ENCODE data around the gene SLC24A4.

DNA sequence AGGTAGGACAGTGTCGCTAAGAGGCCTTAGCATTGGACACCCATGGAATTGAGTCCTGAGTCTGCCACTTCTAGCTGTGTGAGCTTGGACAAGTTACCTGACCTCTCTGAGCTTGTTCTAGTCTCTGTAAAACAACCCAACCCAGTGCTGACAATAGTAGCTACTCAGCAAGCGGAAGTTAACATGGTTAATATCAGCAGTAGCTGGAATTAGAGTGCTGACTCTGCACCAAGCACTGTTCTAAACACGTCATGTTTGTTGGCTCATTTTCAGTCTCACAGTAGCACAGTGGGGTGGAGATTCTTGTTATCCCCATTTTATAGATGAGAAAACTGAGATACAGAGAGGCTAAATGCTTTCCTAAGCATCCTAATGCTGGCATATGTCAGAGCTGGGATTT, 143.1 kb downstream of the SLC24A4 start:
- no peak for TF ChIP-seq CTCF (IDR thresholded peaks at IDR 0.05; ENCODE audit: insufficient read depth, low read length)
- no peak for TF ChIP-seq GABPA (IDR thresholded peaks at IDR 0.05; ENCODE audit: low read depth)
- TF ChIP-seq POLR2AphosphoS5 (IDR thresholded peaks at IDR 0.05; ENCODE audit: low read depth), result no peak
- TF ChIP-seq SPI1 (IDR thresholded peaks at IDR 0.05; ENCODE audit: borderline replicate concordance, low read depth), result no peak
